Measurements from ENCODE around the gene CHN1.

- no peak for TF ChIP-seq POLR2AphosphoS5 (IDR thresholded peaks at IDR 0.05)
- TF ChIP-seq CTCF (IDR thresholded peaks at IDR 0.05): no peak
These were observed 20.8 kb upstream of the CHN1 start for GRCh38 chr2:175025946-175026345.

Data from upper lobe of left lung (tissue), 4 donors.